ENCODE results near the gene SGPL1.
"Not testable (repeated sequence)": the region's sequence is repeated elsewhere in the genome, so short reads cannot be mapped to it uniquely, and the experiment has no call there.

SGPL1 gene

DNA sequence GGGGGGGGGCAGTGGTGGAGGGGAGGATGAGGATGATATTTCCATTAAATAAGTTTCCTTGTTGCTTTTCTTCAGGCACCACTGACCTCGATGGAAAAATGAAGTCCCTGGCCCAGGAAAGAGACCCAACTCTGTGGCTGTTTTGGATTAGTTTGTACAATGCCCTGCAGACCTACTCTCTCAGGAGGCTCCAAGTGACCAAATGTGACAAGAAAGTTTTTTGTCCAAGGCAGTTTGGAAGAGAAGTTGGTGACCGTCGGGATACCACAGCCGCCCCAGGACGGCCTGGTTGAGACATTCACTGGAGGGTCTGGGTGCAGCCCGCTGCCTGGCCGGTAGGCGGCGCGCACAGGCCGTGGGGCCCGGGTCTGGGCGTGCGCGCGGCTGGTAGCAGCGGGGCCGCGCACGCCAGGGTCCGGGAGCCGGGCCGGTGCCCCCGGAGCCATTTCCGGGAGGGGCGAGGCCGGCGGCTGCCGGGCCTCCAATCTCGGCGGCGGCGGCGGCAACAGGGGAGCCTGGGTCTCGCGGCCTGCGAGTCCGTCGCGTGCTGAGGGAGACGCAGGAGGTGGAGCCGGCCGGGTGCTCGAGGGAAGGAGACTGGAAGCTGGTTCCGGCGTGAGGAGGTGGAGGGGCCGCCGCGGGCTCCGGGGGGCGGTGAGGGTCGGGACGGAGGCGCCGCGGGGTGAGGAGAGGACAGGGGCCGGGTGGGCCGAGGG is at the start of gene SGPL1:
Gene SGPL1 (plus strand): TSS at position 445 of the 716 bp plus-strand sequence. CDS start 906 bp downstream, outside the sequence.
- DNase-seq (ENCODE audit: insufficient read length, low spot score) (peak; percentile 97), FAIRE-seq (no peak)
- TF ChIP-seq POLR2A (IDR thresholded peaks at IDR 0.05; ENCODE audit: low read depth, low read length): peak; percentile 65

DNA sequence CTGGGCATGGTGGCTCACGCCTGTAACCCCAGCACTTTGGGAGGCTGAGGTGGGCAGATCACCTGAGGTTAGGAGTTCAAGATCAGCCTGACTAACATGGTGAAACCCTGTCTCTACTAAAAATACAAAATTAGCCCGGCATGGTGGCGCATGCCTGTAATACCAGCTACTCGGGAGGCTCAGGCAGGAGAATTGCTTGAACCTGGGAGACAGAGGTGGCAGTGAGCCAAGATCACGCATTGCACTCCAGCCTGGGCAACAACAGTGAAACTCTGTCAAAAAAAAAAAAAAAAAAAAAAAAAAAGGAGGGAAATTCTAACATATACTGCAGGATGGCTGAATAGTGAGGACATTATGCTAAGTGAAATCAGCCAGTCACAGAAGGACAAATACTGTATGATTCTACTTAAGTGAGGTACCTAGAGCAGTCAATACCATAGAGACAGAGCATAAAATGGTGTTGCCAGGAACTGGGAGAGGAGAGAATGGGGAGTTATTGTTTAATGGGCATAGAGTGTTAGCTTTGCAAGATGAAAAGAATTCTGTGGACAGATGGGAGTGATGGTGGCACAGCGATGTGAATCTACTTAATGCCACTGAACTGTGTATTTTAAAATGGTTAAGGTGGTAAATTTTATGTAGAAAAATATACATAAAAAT is 47.6 kb upstream of the SGPL1 start:
- not testable (repeated sequence) for DNase-seq (ENCODE audit: insufficient read length, low spot score); FAIRE-seq

- no peak for TF ChIP-seq POLR2A (IDR thresholded peaks at IDR 0.05; ENCODE audit: low read depth, low read length)
- no peak for FAIRE-seq
- DNase-seq (ENCODE audit: insufficient read length, low spot score): no peak
Measured at GRCh38 chr10:70769121-70769520, 46.6 kb upstream of the SGPL1 start.

- TF ChIP-seq POLR2A (IDR thresholded peaks at IDR 0.05; ENCODE audit: low read depth, low read length): no peak
- FAIRE-seq: no peak
- no peak for DNase-seq (ENCODE audit: insufficient read length, low spot score)
Measured at GRCh38 chr10:70770001-70770400, 45.7 kb upstream of the SGPL1 start.

DNA sequence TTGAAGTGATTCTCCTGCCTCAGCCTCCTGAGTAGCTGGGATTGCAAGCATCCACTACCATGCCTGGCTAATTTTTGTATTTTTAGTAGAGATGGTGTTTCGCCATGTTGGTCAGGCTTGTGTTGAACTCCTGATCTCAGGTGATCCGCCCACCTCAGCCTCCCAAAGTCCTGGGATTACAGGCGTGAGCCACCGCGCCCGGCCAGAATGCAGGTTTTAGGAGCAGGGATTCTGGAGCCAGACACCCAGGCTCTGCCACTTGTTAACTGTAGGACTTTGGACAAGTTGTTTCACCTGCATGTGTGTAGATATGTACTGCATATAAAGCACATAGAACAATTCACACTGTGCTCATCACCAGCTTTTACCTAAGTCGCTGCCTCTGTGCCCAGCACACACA is 45.2 kb upstream of the SGPL1 start:
- FAIRE-seq; DNase-seq (ENCODE audit: insufficient read length, low spot score): not testable (repeated sequence)

DNA sequence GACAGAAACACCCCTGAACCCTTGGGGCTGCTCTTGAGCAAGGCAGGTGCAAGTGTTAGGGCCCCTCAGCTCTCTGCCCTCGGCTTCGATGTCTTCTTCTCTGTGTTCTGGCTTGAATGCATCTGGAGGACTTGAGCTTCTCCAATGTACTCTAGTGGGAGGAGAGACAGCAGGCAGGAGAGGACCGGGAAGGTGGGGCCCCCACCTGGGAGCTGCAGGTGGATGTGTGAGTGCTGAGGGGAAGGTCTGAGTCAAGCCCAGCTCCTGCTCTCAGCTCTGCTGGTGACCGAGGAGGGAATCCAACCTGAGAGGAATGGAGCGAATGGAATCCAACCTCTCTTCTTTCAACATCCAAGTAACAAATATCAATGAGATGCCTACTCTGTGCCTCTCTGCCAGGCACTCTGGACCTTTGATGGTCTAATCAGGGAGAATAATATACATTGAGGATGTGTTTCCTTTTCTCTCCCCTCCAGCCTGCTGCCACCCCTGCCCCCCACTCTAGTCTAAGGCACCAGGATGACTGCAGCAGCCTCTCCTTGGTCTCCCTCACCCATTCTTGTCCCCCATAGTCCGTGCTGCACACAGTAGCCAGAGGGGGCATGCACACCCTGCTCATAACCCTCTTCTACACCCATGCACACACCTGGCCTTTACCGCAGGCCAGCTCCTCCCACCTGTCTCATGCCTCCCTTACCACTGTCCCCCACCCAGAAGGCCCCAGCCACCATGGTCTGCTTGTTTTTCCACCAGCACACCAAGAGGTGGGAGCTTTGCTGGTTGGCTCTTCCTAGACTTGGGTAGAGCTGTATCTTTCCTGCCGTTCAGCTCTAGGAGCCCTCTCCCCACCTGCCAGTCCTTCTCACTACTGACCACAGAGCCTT is 44.2 kb upstream of the SGPL1 start:
- TF ChIP-seq POLR2A (IDR thresholded peaks at IDR 0.05; ENCODE audit: low read depth, low read length): no peak
- DNase-seq (ENCODE audit: insufficient read length, low spot score) (no peak), FAIRE-seq (no peak)

DNA sequence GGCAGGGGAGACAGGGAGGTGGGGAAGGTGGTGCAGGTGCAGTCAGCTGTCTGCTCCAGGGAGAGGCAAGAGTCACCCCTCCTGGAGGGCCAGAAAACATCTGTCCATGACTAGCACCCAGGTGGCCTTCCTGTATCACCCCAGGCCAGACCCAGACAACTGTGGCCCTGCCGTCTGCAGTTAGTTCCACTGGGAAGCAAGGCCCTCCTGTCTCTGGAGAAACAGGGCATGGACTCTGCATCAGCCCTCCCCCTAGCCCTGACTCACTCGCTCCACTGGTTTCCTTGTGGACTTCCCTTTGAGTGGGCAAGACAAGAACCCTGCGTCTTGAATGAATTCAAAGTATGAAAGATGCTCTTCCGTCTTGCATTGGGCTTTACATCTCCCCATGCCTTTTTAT is 43.1 kb upstream of the SGPL1 start:
- DNase-seq (ENCODE audit: insufficient read length, low spot score) (no peak), FAIRE-seq (no peak)
- no peak for TF ChIP-seq POLR2A (IDR thresholded peaks at IDR 0.05; ENCODE audit: low read depth, low read length)

- no peak for TF ChIP-seq POLR2A (IDR thresholded peaks at IDR 0.05; ENCODE audit: low read depth, low read length)
- no peak for FAIRE-seq
Measured at GRCh38 chr10:70773461-70773860, 42.3 kb upstream of the SGPL1 start.

GRCh38 chr10:70773965-70774809 is 41.6 kb upstream of the SGPL1 start:
- no peak for DNase-seq (ENCODE audit: insufficient read length, low spot score)
- FAIRE-seq: no peak
- TF ChIP-seq POLR2A (IDR thresholded peaks at IDR 0.05; ENCODE audit: low read depth, low read length): no peak

More at GRCh38 chr10:70773461-70773860, 42.3 kb upstream of the SGPL1 start:
- DNase-seq (ENCODE audit: insufficient read length, low spot score): no peak

GRCh38 chr10:70774810-70775678 is 40.7 kb upstream of the SGPL1 start:
- DNase-seq (ENCODE audit: insufficient read length, low spot score) (no peak), FAIRE-seq (no peak)
- no peak for TF ChIP-seq POLR2A (IDR thresholded peaks at IDR 0.05; ENCODE audit: low read depth, low read length)

GRCh38 chr10:70775679-70776454 is 39.9 kb upstream of the SGPL1 start:
- TF ChIP-seq POLR2A (IDR thresholded peaks at IDR 0.05; ENCODE audit: low read depth, low read length): no peak
- FAIRE-seq: no peak
- no peak for DNase-seq (ENCODE audit: insufficient read length, low spot score)

DNA sequence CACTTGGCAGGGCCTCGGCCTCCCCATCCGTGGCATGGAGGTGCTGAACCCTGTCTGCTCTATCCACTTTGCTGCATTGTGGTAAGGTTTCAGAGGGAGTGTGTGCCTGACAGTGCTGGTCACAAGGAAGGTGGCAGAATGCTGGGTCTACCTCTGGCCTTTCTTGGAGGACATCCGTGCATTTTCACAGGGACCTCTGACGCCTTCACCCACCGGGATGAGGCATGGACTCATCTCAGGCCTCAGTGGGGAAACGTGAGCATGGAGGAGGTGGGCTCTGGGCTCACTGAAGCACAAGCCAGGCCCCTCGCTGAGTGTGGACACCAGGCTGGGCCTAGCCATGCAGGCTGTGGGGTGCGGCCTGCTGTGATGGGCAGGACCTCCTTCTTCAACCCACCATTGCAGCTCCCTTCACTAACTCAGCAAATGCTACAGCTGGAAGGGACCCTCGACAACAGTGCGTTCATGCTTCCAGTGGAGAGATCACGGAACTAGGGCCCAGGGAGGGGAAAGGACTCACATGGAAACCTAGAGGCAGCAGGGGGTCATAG is 39.2 kb upstream of the SGPL1 start:
- FAIRE-seq: no peak
- no peak for TF ChIP-seq POLR2A (IDR thresholded peaks at IDR 0.05; ENCODE audit: low read depth, low read length)
- DNase-seq (ENCODE audit: insufficient read length, low spot score): no peak

Data from H54 (cell line).